ENCODE measurements around the gene C1QL1. TPM values are rescaled to one million over a fixed set of nuclear protein-coding genes. Genes with fewer than 3 reads are reported as not detected.

C1QL1 gene
- total and polyA plus RNA-seq, 2 of the 13 experiments (the other 11 are each of a cell fraction or from before 2014, with no cell fraction given) = 0.11 TPM

GRCh38 chr17:44981221-44981968 is 13.3 kb upstream of the C1QL1 start (continued):
- TF ChIP-seq SP5 (CRISPR knock-in tag; IDR thresholded peaks at IDR 0.05; ENCODE audit: borderline replicate concordance, low read depth) (no peak), PATZ1 (CRISPR knock-in tag; IDR thresholded peaks at IDR 0.05) (no peak), SRSF9 (IDR thresholded peaks at IDR 0.05; ENCODE audit: borderline replicate concordance, insufficient read depth, low read depth, low read length, poor library complexity, severe bottlenecking) (no peak), ASH2L (IDR thresholded peaks at IDR 0.05; ENCODE audit: insufficient read length, low read depth, low read length) (peak; percentile 62), SRSF1 (optimal IDR thresholded peaks at IDR 0.05; ENCODE audit: low read depth, low read length) (no peak), TBX3 (IDR thresholded peaks at IDR 0.05; ENCODE audit: borderline replicate concordance) (no peak), SP140L (CRISPR knock-in tag; IDR thresholded peaks at IDR 0.05; ENCODE audit: borderline replicate concordance) (no peak), ARID5B (CRISPR knock-in tag; IDR thresholded peaks at IDR 0.05) (peak; percentile 61), ZNF281 (CRISPR knock-in tag; IDR thresholded peaks at IDR 0.05; ENCODE audit: borderline replicate concordance) (peak; percentile 29; the same call in 1 of the 2 replicates), ZNF333 (CRISPR knock-in tag; IDR thresholded peaks at IDR 0.05; ENCODE audit: borderline replicate concordance) (no peak), SRF (IDR thresholded peaks at IDR 0.05; ENCODE audit: low read depth, low read length) (no peak), ZNF484 (CRISPR knock-in tag; IDR thresholded peaks at IDR 0.05; ENCODE audit: borderline replicate concordance, low read depth) (no peak), TCF7L2 (IDR thresholded peaks at IDR 0.05; ENCODE audit: low read depth, low read length) (no peak), PCBP2 (optimal IDR thresholded peaks at IDR 0.05; ENCODE audit: low read depth, low read length, poor library complexity, severe bottlenecking) (no peak), ZGPAT (CRISPR knock-in tag; IDR thresholded peaks at IDR 0.05) (peak; percentile 72), DR1 (CRISPR knock-in tag; IDR thresholded peaks at IDR 0.05) (no peak)

All from HepG2 (cell line).